ENCODE results near the gene TBC1D8.

TBC1D8 gene

DNA sequence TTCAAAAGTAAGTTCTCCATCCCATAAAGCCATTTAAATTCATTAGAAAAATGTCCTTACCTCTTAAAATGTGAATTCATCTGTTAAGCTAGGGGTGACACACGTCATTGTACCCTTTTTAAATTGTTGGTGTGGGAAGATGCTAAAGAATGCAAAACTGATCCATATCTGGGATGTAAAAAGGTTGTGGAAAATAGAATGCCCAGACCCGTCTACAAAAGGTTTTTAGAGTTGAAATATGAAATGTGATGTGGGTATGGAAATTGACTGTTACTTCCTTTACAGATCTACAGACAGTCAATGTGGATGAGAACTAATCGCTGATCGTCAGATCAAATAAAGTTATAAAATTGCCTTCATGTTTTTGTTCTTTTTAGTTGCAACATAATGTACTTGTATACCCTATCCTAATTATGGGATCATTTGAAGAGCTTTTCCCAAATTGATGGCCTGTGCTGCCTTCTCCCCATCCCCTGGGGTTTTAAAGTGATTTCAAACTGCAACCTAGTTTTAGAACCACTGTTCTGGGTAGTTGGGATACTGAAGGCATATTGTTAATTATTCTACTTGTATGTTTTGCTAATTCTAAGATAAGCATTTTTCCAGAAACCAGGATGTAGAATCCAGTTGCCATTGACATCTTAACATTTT lies 145.0 kb downstream of the TBC1D8 start:
- Mint-ChIP-seq H3K4me1 (peaks cover 56% of the 10 kb centered on the region), H3K36me3 (ENCODE audit: low read depth) (peaks cover 85% of the 10 kb centered on the region)

DNA sequence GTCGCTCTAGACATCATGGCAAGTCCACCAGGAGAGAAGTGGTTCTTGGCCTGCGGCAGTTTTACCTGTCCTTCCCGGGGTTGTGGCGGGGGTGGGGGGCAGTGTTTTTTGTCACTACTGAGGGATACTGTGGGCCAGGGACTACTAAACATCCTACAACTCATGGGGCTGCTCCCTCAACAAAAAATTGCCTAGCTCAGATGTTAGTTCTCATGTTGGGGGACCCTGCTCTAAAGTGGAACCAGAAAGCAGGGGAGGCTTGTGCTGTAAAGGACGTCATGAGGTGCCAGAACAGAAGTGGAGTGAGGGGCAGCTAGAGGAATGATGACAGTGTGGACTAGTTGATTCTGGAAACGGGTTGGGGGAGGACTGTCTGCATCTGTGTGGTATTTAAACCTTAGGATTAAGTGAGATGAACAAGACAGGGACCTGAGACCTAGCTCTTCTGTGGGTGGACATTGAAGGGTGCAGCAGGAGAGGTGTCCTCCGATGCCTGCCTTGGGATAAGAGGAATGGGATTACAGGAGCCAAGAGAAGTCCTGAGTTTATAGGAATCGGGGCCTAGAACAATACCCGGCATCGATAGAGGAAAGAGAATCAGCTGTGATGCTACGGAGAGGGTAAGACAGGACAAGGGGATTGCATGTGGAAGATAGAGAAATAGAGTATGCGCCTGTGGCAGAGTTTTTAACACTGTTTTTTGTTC lies 146.4 kb downstream of the TBC1D8 start:
- no peak for DNase-seq
- H3K9me3 Mint-ChIP-seq = peaks cover 15% of the 10 kb centered on the region
- peaks cover 63% of the 10 kb centered on the region for H3K4me1 Mint-ChIP-seq
- TF ChIP-seq CTCF (IDR thresholded peaks at IDR 0.05) = no peak
- peak overlapping the region; percentile 99 for H3K4me3 Mint-ChIP-seq
- H3K27ac Mint-ChIP-seq = peak overlapping the region; percentile 95
- no peaks in the 10 kb centered on the region for H3K27me3 Mint-ChIP-seq (ENCODE audit: low read depth, poor library complexity)
- peaks cover 72% of the 10 kb centered on the region for H3K36me3 Mint-ChIP-seq (ENCODE audit: low read depth)

More for the DNA sequence above, 145.0 kb downstream of the TBC1D8 start:
- no peak for TF ChIP-seq CTCF (IDR thresholded peaks at IDR 0.05)
- Mint-ChIP-seq H3K27me3 (ENCODE audit: low read depth, poor library complexity) (no peaks in the 10 kb centered on the region), H3K27ac (peak overlapping the region; percentile 39), H3K4me3 (no peak overlapping the region), H3K9me3 (peaks cover 9% of the 10 kb centered on the region)
- DNase-seq = no peak

DNA sequence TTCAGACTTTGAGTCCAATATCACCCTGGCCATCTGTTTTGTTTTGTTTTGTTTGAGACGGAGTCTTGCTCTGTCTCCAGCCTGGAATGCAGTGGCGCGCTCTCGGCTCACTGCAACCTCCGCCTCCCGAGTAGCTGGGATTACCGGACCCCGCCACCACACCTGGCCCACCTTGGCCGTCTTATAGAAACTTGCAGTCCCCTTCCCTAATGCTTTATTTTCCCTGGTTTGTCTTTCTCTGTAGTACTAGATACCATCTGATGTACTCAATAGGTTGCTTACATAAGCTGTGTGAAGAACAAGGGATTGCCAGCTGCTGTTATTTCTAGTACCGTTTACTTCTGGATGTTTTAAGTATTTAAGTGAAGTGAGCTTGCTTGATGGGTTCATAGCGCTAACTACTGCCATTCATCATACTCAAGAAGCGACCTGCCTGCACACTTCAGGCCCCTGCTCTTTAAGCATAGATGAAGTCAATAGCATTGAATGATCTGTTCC lies 147.9 kb downstream of the TBC1D8 start:
- Mint-ChIP-seq H3K27ac (peak overlapping the region; percentile 99), H3K4me1 (peaks cover 63% of the 10 kb centered on the region), H3K27me3 (ENCODE audit: low read depth, poor library complexity) (no peaks in the 10 kb centered on the region), H3K4me3 (peak overlapping the region; percentile 99), H3K36me3 (ENCODE audit: low read depth) (peaks cover 59% of the 10 kb centered on the region), H3K9me3 (peaks cover 15% of the 10 kb centered on the region)
- DNase-seq = peak; percentile 32
- no peak for TF ChIP-seq CTCF (IDR thresholded peaks at IDR 0.05)

- TF ChIP-seq CTCF (IDR thresholded peaks at IDR 0.05) = no peak
- H3K4me3 Mint-ChIP-seq = peak overlapping the region; percentile 99
- peaks cover 15% of the 10 kb centered on the region for H3K9me3 Mint-ChIP-seq
- peak overlapping the region; percentile 99 for H3K27ac Mint-ChIP-seq
- peaks cover 57% of the 10 kb centered on the region for H3K4me1 Mint-ChIP-seq
- DNase-seq = no peak
- peaks cover 53% of the 10 kb centered on the region for H3K36me3 Mint-ChIP-seq (ENCODE audit: low read depth)
- H3K27me3 Mint-ChIP-seq (ENCODE audit: low read depth, poor library complexity) = no peaks in the 10 kb centered on the region
Observed at GRCh38 chr2:101002562-101003277, 148.5 kb downstream of the TBC1D8 start.

DNA sequence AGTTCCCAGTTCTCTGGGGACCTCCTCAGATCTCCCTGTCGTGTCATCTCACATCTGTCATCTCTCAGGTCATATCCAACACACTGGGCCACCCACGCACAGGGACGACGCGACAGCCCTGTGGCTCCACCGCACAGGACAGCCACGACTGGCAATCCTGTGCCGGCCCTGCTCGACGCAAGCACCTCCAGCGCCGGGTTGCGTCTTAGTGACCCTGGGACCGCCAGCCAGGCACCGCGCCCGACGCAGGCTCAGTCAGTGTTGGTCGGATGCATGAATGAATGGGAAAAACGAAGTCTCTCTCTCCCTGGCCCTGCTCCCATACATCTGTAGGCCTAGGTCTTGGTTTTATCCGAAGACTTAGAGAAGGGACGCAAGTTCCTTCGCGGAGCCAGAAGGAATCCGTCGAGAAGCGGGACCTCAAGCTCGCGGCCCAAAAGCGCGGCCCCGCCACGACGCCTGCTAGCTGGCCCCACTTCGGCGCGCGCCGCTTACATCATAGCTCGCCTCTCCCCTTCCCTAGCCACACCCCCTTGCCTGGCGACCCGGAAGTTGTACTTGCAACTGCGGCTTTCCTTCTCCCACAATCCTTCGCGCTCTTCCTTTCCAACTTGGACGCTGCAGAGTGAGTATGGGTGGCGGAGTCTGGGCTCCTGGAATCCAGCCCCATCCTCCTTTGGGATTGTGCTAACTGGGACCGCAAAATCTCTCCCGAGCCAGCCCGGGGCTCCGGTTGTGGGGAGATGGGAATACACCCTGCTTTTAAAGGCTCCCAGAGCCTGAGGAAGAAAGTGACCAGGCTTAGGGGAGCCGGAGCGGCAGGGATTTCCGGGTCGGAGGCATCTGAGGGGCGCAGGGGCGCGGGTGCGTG lies 149.3 kb downstream of the TBC1D8 start, which contains the start of gene RPL31:
Gene RPL31 (plus strand): TSS at position 599 of the 871 bp plus-strand sequence. CDS start 413 bp downstream, outside the sequence.
- Mint-ChIP-seq H3K27ac (peak within 1 kb of the TSS; percentile 99), H3K4me1 (peaks cover 57% of the 10 kb centered on the region), H3K9me3 (peaks cover 15% of the 10 kb centered on the region), H3K27me3 (ENCODE audit: low read depth, poor library complexity) (peaks cover 6% of the 10 kb centered on the region), H3K4me3 (peak within 1 kb of the TSS; percentile 99), H3K36me3 (ENCODE audit: low read depth) (peaks cover 45% of the 10 kb centered on the region)
- DNase-seq = peak; percentile 94
- TF ChIP-seq CTCF (IDR thresholded peaks at IDR 0.05) = no peak
